BJ (cell line): Measurements from ENCODE around the gene KRTAP20-2. TPM values are rescaled to one million over a fixed set of nuclear protein-coding genes. Genes with fewer than 3 reads are reported as not detected.

Experiments used
- CTCF ChIA-PET: fragments of 350-600 bp; formaldehyde crosslinking; extraction: SDS; loops from one replicate; lab custom pipeline; 2021; ENCODE audit warnings: antibody characterized with exemption, inconsistent platforms; lab: Yijun Ruan, JAX
- POLR2A ChIA-PET: fragments of 300-600 bp; sonication (Branson Sonifier 250); formaldehyde crosslinking; extraction: SDS; loops from one replicate; lab custom pipeline; 2021; ENCODE audit warnings: antibody characterized with exemption; lab: Charles Lee
- DNase-seq: peaks from one replicate; pipeline ENCODE4 v3.0.0-alpha.2; 2011; ENCODE audit warnings: low read depth
- H3K27me3 ChIP-seq: 2 replicates; pipeline ENCODE4 v1.6.0; 2011; ENCODE audit warnings: low read length; ENCODE audit not compliant: control insufficient read depth, insufficient read depth
- H3K36me3 ChIP-seq: 2 replicates; pipeline ENCODE4 v1.5.1; 2011; ENCODE audit warnings: low read length; ENCODE audit not compliant: control insufficient read depth, insufficient read depth
- H3K4me3 ChIP-seq: 2 replicates; pipeline ENCODE4 v1.5.1; 2011; ENCODE audit warnings: low read depth, mild to moderate bottlenecking, control low read depth, low read length
- CTCF ChIP-seq: IDR thresholded peaks from 2 replicates; pipeline ENCODE4 v1.5.1; 2011; ENCODE audit warnings: low read depth, mild to moderate bottlenecking, control low read depth, inconsistent platforms, low read length, moderate library complexity; ENCODE audit not compliant: insufficient read depth
- polyA plus RNA-seq: library from polyadenylated mRNA; depleted of rRNA; stranded (reverse); fragments of >200 nt; gene quantifications from 2 replicates; pipeline ENCODE4 v1.2.3, GENCODE V29; 2011; rRNA removed
- small RNA-seq: library from RNA; depleted of rRNA; stranded (forward); fragments of <200 nt; gene quantifications from one replicate; pipeline ENCODE3, GENCODE V24; 2012; ENCODE audit warnings: low replicate concordance, low read depth; ENCODE audit not compliant: insufficient read length

The KRTAP20-2 gene
- polyA plus RNA-seq, 1 experiment, result not detected

- ChIA-PET POLR2A (no interaction called here), CTCF (no interaction called here)
- Histone ChIP-seq H3K4me3 (no peak overlapping the region), H3K27me3 (no peaks in the 10 kb centered on the region), H3K36me3 (no peaks in the 10 kb centered on the region)
- DNase-seq, result no peak
- TF ChIP-seq CTCF, result no peak
Observed at GRCh38 chr21:30684506-30684905, 49.5 kb downstream of the KRTAP20-2 start.

Small RNA genes within 50 kb of the gene (small RNA-seq; reads per million reads assigned to genes)
- gene KRTAP20-1, result not detected
- gene KRTAP20-3, result not detected
- gene KRTAP20-4, result not detected
- gene KRTAP22-1, result not detected
- not detected for gene KRTAP22-2

Other genes with a start within 250 kb of the KRTAP20-2 start
- gene KRTAP13-1, start 239.2 kb upstream of the KRTAP20-2 start, polyA plus RNA-seq, result not detected in 2 replicates
- not detected in 2 replicates for gene KRTAP13-3, start 209.3 kb upstream of the KRTAP20-2 start, polyA plus RNA-seq
- gene KRTAP13-4, start 205.0 kb upstream of the KRTAP20-2 start, polyA plus RNA-seq, result not detected in 2 replicates
- gene KRTAP15-1, start 194.9 kb upstream of the KRTAP20-2 start, polyA plus RNA-seq, result not detected in 2 replicates
- gene KRTAP19-1, start 154.8 kb upstream of the KRTAP20-2 start, polyA plus RNA-seq, result not detected in 2 replicates
- gene KRTAP19-2, start 147.8 kb upstream of the KRTAP20-2 start, polyA plus RNA-seq, result not detected in 2 replicates
- gene KRTAP19-3, start 143.2 kb upstream of the KRTAP20-2 start, polyA plus RNA-seq, result not detected in 2 replicates
- gene KRTAP19-4, start 138.0 kb upstream of the KRTAP20-2 start, polyA plus RNA-seq, result not detected in 2 replicates
- not detected in 2 replicates for gene KRTAP19-5, start 133.1 kb upstream of the KRTAP20-2 start, polyA plus RNA-seq
- not detected in 2 replicates for gene KRTAP19-6, start 93.3 kb upstream of the KRTAP20-2 start, polyA plus RNA-seq
- gene KRTAP19-7, start 73.9 kb upstream of the KRTAP20-2 start, polyA plus RNA-seq, result not detected in 2 replicates
- gene KRTAP22-2, start 44.8 kb upstream of the KRTAP20-2 start, polyA plus RNA-seq, result not detected in 2 replicates
- gene KRTAP6-3, start 42.8 kb upstream of the KRTAP20-2 start, polyA plus RNA-seq, result not detected in 2 replicates
- not detected in 2 replicates for gene KRTAP6-2, start 36.3 kb upstream of the KRTAP20-2 start, polyA plus RNA-seq
- not detected in 2 replicates for gene KRTAP22-1, start 34.1 kb upstream of the KRTAP20-2 start, polyA plus RNA-seq
- not detected in 2 replicates for gene KRTAP6-1, start 21.3 kb upstream of the KRTAP20-2 start, polyA plus RNA-seq
- gene KRTAP20-1, start 18.8 kb upstream of the KRTAP20-2 start, polyA plus RNA-seq, result not detected in 2 replicates
- gene KRTAP20-4, start 14.6 kb upstream of the KRTAP20-2 start, polyA plus RNA-seq, result not detected in 2 replicates
- not detected in 2 replicates for gene KRTAP20-3, start 7.7 kb downstream of the KRTAP20-2 start, polyA plus RNA-seq
- not detected in 2 replicates for gene KRTAP21-3, start 83.6 kb downstream of the KRTAP20-2 start, polyA plus RNA-seq
- gene KRTAP21-2, start 112.1 kb downstream of the KRTAP20-2 start, polyA plus RNA-seq, result not detected in 2 replicates
- not detected in 2 replicates for gene KRTAP21-1, start 120.2 kb downstream of the KRTAP20-2 start, polyA plus RNA-seq
- not detected in 2 replicates for gene KRTAP8-1, start 178.1 kb downstream of the KRTAP20-2 start, polyA plus RNA-seq
- gene KRTAP7-1, start 194.6 kb downstream of the KRTAP20-2 start, polyA plus RNA-seq, result not detected in 2 replicates
- gene KRTAP11-1, start 246.4 kb downstream of the KRTAP20-2 start, polyA plus RNA-seq, result not detected in 2 replicates